IMR-90 (cell line): ENCODE results near the gene HTR1D. TPM values are rescaled to one million over a fixed set of nuclear protein-coding genes. Genes with fewer than 3 reads are reported as not detected.

Experiments
- ATAC-seq: fragments of 200-7000 bp; cut with Tn5 transposase; 2 replicates; pipeline ENCODE4 v1.9.1; 2020; ENCODE audit warnings: low read depth, mild to moderate bottlenecking, moderate library complexity
- Bru-seq: library from RNA; stranded (reverse); fragments of 400-500 nt; gene quantifications from one replicate; lab custom pipeline; 2021; lab: Mats Ljungman, UMichigan
- BruChase-seq, 2 experiments: library from RNA; stranded (reverse); fragments of 400-500 nt; gene quantifications; one replicate each; lab custom pipeline; 2021; lab: Mats Ljungman, UMichigan
- BruUV-seq: library from RNA; stranded (reverse); fragments of 400-500 nt; replicated peaks from 2 replicates; lab custom pipeline; 2021; lab: Mats Ljungman, UMichigan
- CTCF ChIA-PET: fragments of 300-600 bp; formaldehyde crosslinking; extraction: SDS; loops from one replicate; lab custom pipeline; 2021; ENCODE audit warnings: antibody characterized with exemption; lab: Yijun Ruan, JAX
- POLR2A ChIA-PET: fragments of 300-600 bp; sonication (Branson Sonifier 250); formaldehyde crosslinking; loops from one replicate; lab custom pipeline; 2022; ENCODE audit warnings: antibody characterized with exemption; ENCODE audit not compliant: unreplicated experiment; lab: Charles Lee
- DNase-seq: peaks from one replicate; pipeline ENCODE4 v3.0.0; 2013
- H2AFZ ChIP-seq: replicated peaks from 2 replicates; pipeline ENCODE3; 2013; ENCODE audit warnings: low read length, mild to moderate bottlenecking; ENCODE audit not compliant: poor library complexity
- H2AK5ac ChIP-seq: 2 replicates; pipeline ENCODE4 v1.6.1; 2013; ENCODE audit warnings: low read depth, low read length, inconsistent platforms
- H2AK9ac ChIP-seq: replicated peaks from 2 replicates; pipeline ENCODE3; 2013; ENCODE audit warnings: mild to moderate bottlenecking, low read depth, low read length, moderate library complexity; ENCODE audit not compliant: poor library complexity
- H2BK120ac ChIP-seq: 2 replicates; pipeline ENCODE4 v1.6.1; 2013; ENCODE audit warnings: low read depth, low read length, inconsistent platforms
- H2BK15ac ChIP-seq: 3 replicates; pipeline ENCODE4 v1.6.1; 2013; ENCODE audit warnings: low read depth, low read length, inconsistent platforms
- H2BK20ac ChIP-seq: 2 replicates; pipeline ENCODE4 v1.6.1; 2013; ENCODE audit warnings: low read depth, mild to moderate bottlenecking, inconsistent platforms, low read length, moderate library complexity
- H2BK5ac ChIP-seq: 2 replicates; pipeline ENCODE4 v1.6.1; 2013; ENCODE audit warnings: mild to moderate bottlenecking, low read depth, low read length, inconsistent platforms; ENCODE audit not compliant: poor library complexity, severe bottlenecking
- H3K14ac ChIP-seq: replicated peaks from 2 replicates; pipeline ENCODE4 v1.6.1; 2013; ENCODE audit warnings: low read depth, low read length, inconsistent platforms
- H3K18ac ChIP-seq: 2 replicates; pipeline ENCODE4 v1.6.1; 2013; ENCODE audit warnings: low read depth, low read length, control low read depth
- H3K23ac ChIP-seq: 2 replicates; pipeline ENCODE4 v1.6.1; 2013; ENCODE audit warnings: low read depth, low read length, inconsistent platforms
- H3K27ac ChIP-seq: 2 replicates; pipeline ENCODE4 v1.5.1; 2013; ENCODE audit warnings: mild to moderate bottlenecking, control low read depth, low read length; ENCODE audit not compliant: insufficient read depth
- H3K27me3 ChIP-seq: 2 replicates; pipeline ENCODE4 v1.6.1; 2013; ENCODE audit warnings: low read length; ENCODE audit not compliant: control insufficient read depth, insufficient read depth
- H3K36me3 ChIP-seq: 2 replicates; pipeline ENCODE4 v1.6.1; 2013; ENCODE audit warnings: low read length, mixed read lengths; ENCODE audit not compliant: control insufficient read depth, insufficient read depth
- H3K4ac ChIP-seq: 2 replicates; pipeline ENCODE4 v1.6.1; 2013; ENCODE audit warnings: low read depth, low read length, inconsistent platforms
- H3K4me1 ChIP-seq: 2 replicates; pipeline ENCODE4 v1.6.1; 2013; ENCODE audit warnings: low read length, mixed read lengths; ENCODE audit not compliant: control insufficient read depth, insufficient read depth
- H3K4me2 ChIP-seq: 2 replicates; pipeline ENCODE4 v1.6.1; 2013; ENCODE audit warnings: low read depth, mild to moderate bottlenecking, control low read depth, low read length, moderate library complexity
- H3K4me3 ChIP-seq: 2 replicates; pipeline ENCODE4 v1.5.1; 2013; ENCODE audit warnings: low read depth, mild to moderate bottlenecking, control low read depth, low read length, moderate library complexity; ENCODE audit not compliant: insufficient read depth
- H3K56ac ChIP-seq: 2 replicates; pipeline ENCODE4 v1.6.1; 2013; ENCODE audit warnings: low read length, inconsistent platforms; ENCODE audit not compliant: insufficient read depth; ENCODE audit errors: extremely low read depth
- H3K79me1 ChIP-seq, 2 experiments: 2 replicates each; pipeline ENCODE4 v1.6.1; 2013; ENCODE audit warnings: low read length in 2 of 2, inconsistent platforms in 1 of 2, low read depth in 1 of 2
- H3K9ac ChIP-seq: 2 replicates; pipeline ENCODE4 v1.6.1; 2013; ENCODE audit warnings: low read depth, low read length, control low read depth
- H3K9me1 ChIP-seq: 2 replicates; pipeline ENCODE4 v1.6.1; 2013; ENCODE audit warnings: low read length, inconsistent platforms; ENCODE audit not compliant: insufficient read depth
- H3K9me3 ChIP-seq: 2 replicates; pipeline ENCODE4 v1.6.1; 2013; ENCODE audit warnings: low read length; ENCODE audit not compliant: control insufficient read depth, insufficient read depth
- H4K20me1 ChIP-seq: 2 replicates; pipeline ENCODE4 v1.6.1; 2013; ENCODE audit warnings: low read length, inconsistent platforms; ENCODE audit not compliant: insufficient read depth
- H4K5ac ChIP-seq: 2 replicates; pipeline ENCODE4 v1.6.1; 2013; ENCODE audit warnings: mild to moderate bottlenecking, low read depth, low read length, control low read depth
- H4K8ac ChIP-seq, 2 experiments: 2 replicates each; pipeline ENCODE4 v1.6.1; 2013; ENCODE audit warnings: low read depth in 2 of 2, low read length in 2 of 2, control low read depth in 1 of 2, inconsistent platforms in 1 of 2
- H4K91ac ChIP-seq: 2 replicates; pipeline ENCODE4 v1.6.1; 2013; ENCODE audit warnings: low read depth, low read length, inconsistent platforms; ENCODE audit not compliant: insufficient read depth
- BHLHE40 ChIP-seq: fragments of 150-350 bp; IDR thresholded peaks from 2 replicates; pipeline ENCODE4 v1.6.1; 2016; ENCODE audit warnings: mild to moderate bottlenecking, low read depth, low read length
- CEBPB ChIP-seq: IDR thresholded peaks from 2 replicates; pipeline ENCODE4 v1.6.1; 2012; ENCODE audit warnings: low read depth, low read length, improper control_type of control experiment
- CHD1 ChIP-seq: IDR thresholded peaks from 2 replicates; pipeline ENCODE4 v1.6.1; 2012; ENCODE audit warnings: low read depth, low read length, improper control_type of control experiment
- CTCF ChIP-seq: conservative IDR thresholded peaks from 2 replicates; pipeline ENCODE4 v1.5.1; 2012; ENCODE audit warnings: mild to moderate bottlenecking, low read depth, low read length, improper control_type of control experiment
- MAZ ChIP-seq: IDR thresholded peaks from 2 replicates; pipeline ENCODE4 v1.6.1; 2012; ENCODE audit warnings: low read depth, mild to moderate bottlenecking, low read length, improper control_type of control experiment, moderate library complexity, borderline replicate concordance
- NFE2L2 ChIP-seq: fragments of 150-350 bp; IDR thresholded peaks from 2 replicates; pipeline ENCODE4 v1.6.1; 2016; ENCODE audit warnings: low read depth, mild to moderate bottlenecking, low read length
- POLR2A ChIP-seq: IDR thresholded peaks from 2 replicates; pipeline ENCODE4 v1.6.1; 2012; ENCODE audit warnings: mild to moderate bottlenecking, low read depth, low read length
- RAD21 ChIP-seq: IDR thresholded peaks from 2 replicates; pipeline ENCODE4 v1.6.1; 2012; ENCODE audit warnings: low read length, improper control_type of control experiment
- RCOR1 ChIP-seq: IDR thresholded peaks from 2 replicates; pipeline ENCODE4 v1.6.1; 2012; ENCODE audit warnings: mild to moderate bottlenecking, low read length, improper control_type of control experiment; ENCODE audit not compliant: insufficient replicate concordance
- RFX5 ChIP-seq: IDR thresholded peaks from 2 replicates; pipeline ENCODE4 v1.8.0; 2012; ENCODE audit warnings: low read depth, mild to moderate bottlenecking, low read length, moderate library complexity
- SMC3 ChIP-seq: fragments of 150-350 bp; IDR thresholded peaks from 2 replicates; pipeline ENCODE4 v1.6.1; 2016; ENCODE audit warnings: low read depth, mild to moderate bottlenecking, antibody characterized with exemption, low read length, moderate library complexity
- WGBS, 2 experiments: methylation state at CpG; one replicate each; pipeline versions ENCODE4 v1.1.5 to v1.1.7; 2013; ENCODE audit warnings: missing lambda C conversion rate in 2 of 2; ENCODE audit not compliant: insufficient read length in 1 of 2; ENCODE audit errors: extremely low coverage in 2 of 2; 5-methylcytosine and 5-hydroxymethylcytosine counted together
- dilution Hi-C: fragments of 300-500 bp; cut with HindIII; formaldehyde crosslinking; loops from one replicate; pipeline ENCODE4 v1.14.3; 2018; ENCODE audit warnings: low sequenced_read_pairs; ENCODE audit not compliant: unreplicated experiment
- in situ Hi-C: fragments of 300-500 bp; cut with MboI; formaldehyde crosslinking; loops from 3 replicates; pipeline ENCODE4 v1.14.3; 2019; ENCODE audit warnings: low sequenced_read_pairs, inconsistent platforms, mixed read lengths
- intact Hi-C: fragments of 100-400 bp; cut with micrococcal nuclease; formaldehyde crosslinking; loops from 2 replicates; pipeline ENCODE4 v1.10.0; 2022
- long read RNA-seq: library from polyadenylated mRNA; unstranded; transcript quantifications from one replicate; pipeline ENCODE4 v2.0.0, GENCODE V29; 2021; ENCODE audit not compliant: unreplicated experiment
- polyA plus RNA-seq, 3 experiments: library from polyadenylated mRNA; depleted of rRNA; stranded (reverse); fragments of >200 nt; gene quantifications; 2 replicates each; pipeline ENCODE4 v1.2.3, GENCODE V29; 2012; ENCODE audit warnings: low replicate concordance in 1 of 3
- total RNA-seq: library from RNA; depleted of rRNA; stranded (reverse); fragments of >200 nt; gene quantifications from 2 replicates; pipeline ENCODE4 v1.2.3, GENCODE V29; 2012; rRNA removed
- TF ChIP-seq, protein P1 (sequence below): fragments of 150-350 bp; IDR thresholded peaks from 2 replicates; pipeline ENCODE4 v1.6.1; 2016; ENCODE audit warnings: low read depth, mild to moderate bottlenecking, low read length, moderate library complexity, borderline replicate concordance
- TF ChIP-seq, protein P2 (sequence below): fragments of 150-350 bp; IDR thresholded peaks from 2 replicates; pipeline ENCODE4 v1.6.1; 2017; ENCODE audit warnings: mild to moderate bottlenecking, antibody characterized with exemption, low read length, low read depth

The HTR1D gene
- total RNA-seq (under 0.01 and 0.18 TPM in 2 replicates), polyA plus RNA-seq (2012; rRNA removed) (0.03 and 0.06 TPM in 2 replicates), Bru-seq, nascent RNA (percentile 15 among the genes with signal in this experiment), BruChase-seq, experiment 1, labeled RNA remaining after a 6-hour chase (percentile 19 among the genes with signal in this experiment), BruChase-seq, experiment 2, labeled RNA remaining after a 2-hour chase (percentile 15 among the genes with signal in this experiment)
- polyA plus RNA-seq (2012; cell fraction: cytosol; rRNA removed): 0.04 TPM in 1 of 2 replicates, not detected in the other
- 0.10 and 0.13 TPM in 2 replicates for polyA plus RNA-seq (2012; cell fraction: nucleus; rRNA removed; ENCODE audit: low replicate concordance)
- long read RNA-seq: 0 reads

- Histone ChIP-seq H3K4ac (no peak within 1 kb of the TSS), H3K36me3 (no peaks in the 10 kb centered on the region), H3K56ac (no peak within 1 kb of the TSS), H3K9ac (no peak within 1 kb of the TSS), H2BK15ac (no peak within 1 kb of the TSS), H3K27me3 (peaks cover 65% of the 10 kb centered on the region), H2BK20ac (no peak within 1 kb of the TSS), H3K14ac (no peak within 1 kb of the TSS), H4K8ac (no peak within 1 kb of the TSS), H2AK5ac (no peak within 1 kb of the TSS), H4K20me1 (no peaks in the 10 kb centered on the region), H3K4me3 (peak within 1 kb of the TSS; percentile 25), H3K9me3 (no peaks in the 10 kb centered on the region), H4K5ac (no peak within 1 kb of the TSS), H2BK120ac (no peak within 1 kb of the TSS), H3K27ac (no peak within 1 kb of the TSS), H3K18ac (no peak within 1 kb of the TSS), H3K9me1 (peaks cover 4% of the 10 kb centered on the region; the same call in 1 of the 2 replicates), H2AFZ (peak within 1 kb of the TSS; percentile 73), H3K23ac (peak within 1 kb of the TSS; percentile 6; the same call in 1 of the 2 replicates), H3K4me2 (peak within 1 kb of the TSS; percentile 46; the same call in 1 of the 2 replicates), H3K4me1 (no peaks in the 10 kb centered on the region; the same call in 1 of the 2 replicates), H3K79me1 (no peaks in the 10 kb centered on the region), H4K91ac (no peak within 1 kb of the TSS), H2BK5ac (no peak within 1 kb of the TSS), H2AK9ac (no peak within 1 kb of the TSS)
- no CpG with 5 or more reads among the region's 45 CpGs for WGBS, 2 experiments
- DNase-seq (no peak), ATAC-seq (peak; percentile 62)
- intact Hi-C loops (no loop called here), dilution Hi-C loops (no loop called here), in situ Hi-C loops (no loop called here)
- no TSS peak for BruUV-seq
- CTCF ChIA-PET: no interaction called here
- POLR2A ChIA-PET: no interaction called here
- TF ChIP-seq SMC3: no peak
- TF ChIP-seq, protein P1, sequence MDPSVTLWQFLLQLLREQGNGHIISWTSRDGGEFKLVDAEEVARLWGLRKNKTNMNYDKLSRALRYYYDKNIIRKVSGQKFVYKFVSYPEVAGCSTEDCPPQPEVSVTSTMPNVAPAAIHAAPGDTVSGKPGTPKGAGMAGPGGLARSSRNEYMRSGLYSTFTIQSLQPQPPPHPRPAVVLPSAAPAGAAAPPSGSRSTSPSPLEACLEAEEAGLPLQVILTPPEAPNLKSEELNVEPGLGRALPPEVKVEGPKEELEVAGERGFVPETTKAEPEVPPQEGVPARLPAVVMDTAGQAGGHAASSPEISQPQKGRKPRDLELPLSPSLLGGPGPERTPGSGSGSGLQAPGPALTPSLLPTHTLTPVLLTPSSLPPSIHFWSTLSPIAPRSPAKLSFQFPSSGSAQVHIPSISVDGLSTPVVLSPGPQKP: no peak
- no peak for TF ChIP-seq CEBPB
- TF ChIP-seq CTCF: no peak
- TF ChIP-seq, protein P2, sequence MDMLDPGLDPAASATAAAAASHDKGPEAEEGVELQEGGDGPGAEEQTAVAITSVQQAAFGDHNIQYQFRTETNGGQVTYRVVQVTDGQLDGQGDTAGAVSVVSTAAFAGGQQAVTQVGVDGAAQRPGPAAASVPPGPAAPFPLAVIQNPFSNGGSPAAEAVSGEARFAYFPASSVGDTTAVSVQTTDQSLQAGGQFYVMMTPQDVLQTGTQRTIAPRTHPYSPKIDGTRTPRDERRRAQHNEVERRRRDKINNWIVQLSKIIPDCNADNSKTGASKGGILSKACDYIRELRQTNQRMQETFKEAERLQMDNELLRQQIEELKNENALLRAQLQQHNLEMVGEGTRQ: no peak
- no peak for TF ChIP-seq RFX5
- TF ChIP-seq RAD21: no peak
- no peak for TF ChIP-seq NFE2L2
- no peak for TF ChIP-seq CHD1
- TF ChIP-seq BHLHE40: no peak
- TF ChIP-seq RCOR1: no peak
- no peak for TF ChIP-seq POLR2A
- no peak for TF ChIP-seq MAZ
Measured at GRCh38 chr1:23217421-23218115, at the start of gene HTR1D. Gene HTR1D, minus strand, starts transcription at chr1:23217502. Its CDS starts 23,283 bp downstream, at chr1:23194219.
